Fibroblast of lung (primary cell): ENCODE results near the gene LRRC8A.

Source experiments
- EZH2 ChIP-seq: IDR thresholded peaks from 2 replicates; pipeline ENCODE4 v1.5.1; 2012; ENCODE audit warnings: low read length, control low read depth, mild to moderate bottlenecking; ENCODE audit errors: missing control alignments
- TF ChIP-seq, protein P1 (sequence below), 2 donors: IDR thresholded peaks in 1 of 2; conservative IDR thresholded peaks in 1 of 2; 1 replicate in 1 of 2; 2 replicates in 1 of 2; pipeline ENCODE4 v1.5.1; 2011 to 2012; ENCODE audit warnings: low read length in 2 of 2, control low read depth in 1 of 2, inconsistent platforms in 1 of 2, low read depth in 1 of 2, mild to moderate bottlenecking in 1 of 2

DNA sequence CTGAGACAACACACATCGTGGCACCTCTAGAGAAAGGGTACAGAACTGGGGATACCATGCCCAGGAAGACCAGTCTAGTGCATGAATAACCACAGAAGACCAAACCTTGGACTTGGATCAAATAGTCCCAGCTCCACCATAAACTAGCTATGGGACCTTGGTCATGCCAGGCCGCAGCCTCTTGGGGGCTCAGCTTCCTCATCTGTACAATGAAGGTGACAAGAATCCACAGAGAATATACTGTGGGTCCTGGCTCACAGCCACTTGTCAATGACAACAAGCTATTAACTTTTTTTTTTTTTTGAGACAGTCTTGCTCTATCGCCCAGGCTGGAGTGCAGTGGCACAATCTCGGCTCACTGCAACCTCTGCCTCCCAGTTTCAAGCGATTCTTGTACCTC lies 4.1 kb upstream of the LRRC8A start:
- no peak for TF ChIP-seq EZH2
- TF ChIP-seq, protein P1, sequence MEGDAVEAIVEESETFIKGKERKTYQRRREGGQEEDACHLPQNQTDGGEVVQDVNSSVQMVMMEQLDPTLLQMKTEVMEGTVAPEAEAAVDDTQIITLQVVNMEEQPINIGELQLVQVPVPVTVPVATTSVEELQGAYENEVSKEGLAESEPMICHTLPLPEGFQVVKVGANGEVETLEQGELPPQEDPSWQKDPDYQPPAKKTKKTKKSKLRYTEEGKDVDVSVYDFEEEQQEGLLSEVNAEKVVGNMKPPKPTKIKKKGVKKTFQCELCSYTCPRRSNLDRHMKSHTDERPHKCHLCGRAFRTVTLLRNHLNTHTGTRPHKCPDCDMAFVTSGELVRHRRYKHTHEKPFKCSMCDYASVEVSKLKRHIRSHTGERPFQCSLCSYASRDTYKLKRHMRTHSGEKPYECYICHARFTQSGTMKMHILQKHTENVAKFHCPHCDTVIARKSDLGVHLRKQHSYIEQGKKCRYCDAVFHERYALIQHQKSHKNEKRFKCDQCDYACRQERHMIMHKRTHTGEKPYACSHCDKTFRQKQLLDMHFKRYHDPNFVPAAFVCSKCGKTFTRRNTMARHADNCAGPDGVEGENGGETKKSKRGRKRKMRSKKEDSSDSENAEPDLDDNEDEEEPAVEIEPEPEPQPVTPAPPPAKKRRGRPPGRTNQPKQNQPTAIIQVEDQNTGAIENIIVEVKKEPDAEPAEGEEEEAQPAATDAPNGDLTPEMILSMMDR (conservative IDR thresholded peaks at IDR 0.05 in 1 of 2, IDR thresholded peaks at IDR 0.05 in 1 of 2; ENCODE audit: low read depth in 1 of 2, low read length in 2 of 2), result no peak
